ENCODE measurements around the gene SLC25A42. TPM values are rescaled to one million over a fixed set of nuclear protein-coding genes. Genes with fewer than 3 reads are reported as not detected.

Gene SLC25A42
- total and polyA plus RNA-seq, 2 of the 13 experiments (the other 11 are each of a cell fraction or from before 2014, with no cell fraction given) = 12.8 to 18.3 TPM

DNA sequence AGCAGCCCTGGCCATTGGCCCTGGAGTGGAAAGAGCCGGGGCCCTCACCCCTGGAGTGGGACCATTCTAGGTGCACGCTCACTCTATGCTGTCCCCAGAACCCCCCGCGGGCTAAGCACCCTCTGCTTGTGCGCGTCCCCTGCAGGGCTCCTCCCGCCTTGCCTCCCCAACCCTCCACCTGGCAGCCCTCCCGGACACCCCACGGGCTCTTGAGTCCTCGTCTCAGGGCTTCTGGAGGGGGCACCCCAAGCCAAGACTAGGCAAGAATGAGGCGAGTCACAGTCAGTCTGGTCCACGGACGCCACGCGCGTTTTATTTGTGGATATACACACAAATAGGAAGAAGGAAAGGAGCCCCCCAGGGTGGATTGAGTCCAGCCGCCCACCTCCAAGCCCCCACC lies 81.5 kb downstream of the SLC25A42 start:
- Histone ChIP-seq H3K36me3 (replicated peaks in 1 of 2; ENCODE audit: control insufficient read depth in 1 of 2, insufficient read depth in 2 of 2, low read length in 2 of 2) (peaks cover 2 to 11% of the 10 kb centered on the region in 2 experiments; a peak in 3 of 5 replicates), H3K4me1 (ENCODE audit: insufficient read depth, low read length) (no peaks in the 10 kb centered on the region), H3K27me3 (ENCODE audit: control insufficient read depth in 1 of 2, insufficient read depth in 2 of 2, low read length in 2 of 2) (no peaks in the 10 kb centered on the region), H3K4me3 (replicated peaks in 1 of 3; ENCODE audit: insufficient read depth in 1 of 3, low read depth in 2 of 3, low read length in 3 of 3) (no peak overlapping the region), H3K79me2 (ENCODE audit: insufficient read depth, low read length) (no peaks in the 10 kb centered on the region), H3K9me3 (ENCODE audit: low read length) (no peaks in the 10 kb centered on the region), H2AFZ (ENCODE audit: low read length) (no peak overlapping the region), H3K27ac (ENCODE audit: extremely low read length, insufficient read depth, low read length) (no peak overlapping the region), H3K4me2 (ENCODE audit: low read depth, low read length) (no peak overlapping the region), H4K20me1 (ENCODE audit: insufficient read depth, low read length) (no peaks in the 10 kb centered on the region), H3K9ac (ENCODE audit: insufficient read depth, low read depth, low read length) (no peak overlapping the region)
- DNase-seq (ENCODE audit: low spot score) (no peak), FAIRE-seq (no peak), ATAC-seq (no peak)
- ChIA-PET POLR2A (interaction anchor here (1.1 kb wide), 1 partner anchor 25 kb away, joined by 3 read pairs; the partner anchor contains the start of gene MEF2B), CTCF (ENCODE audit: low intra/inter-chr PET ratio, low total read pairs) (interaction anchor here (0.8 to 5.0 kb wide), 3 partner anchors 26 to 216 kb away, joined by 4 to 88 read pairs (median 6); no protein-coding TSS in a partner anchor)
- no peak for TF ChIP-seq DNMT1 (CRISPR knock-in tag; IDR thresholded peaks at IDR 0.05)
- TF ChIP-seq MXD1 (CRISPR knock-in tag; IDR thresholded peaks at IDR 0.05) = no peak
- TF ChIP-seq ATRX (CRISPR knock-in tag; IDR thresholded peaks at IDR 0.05; ENCODE audit: borderline replicate concordance) = no peak
- no TSS peak for BruUV-seq (replicated peaks)
- in situ Hi-C loops (cut with HindIII; ENCODE audit: extremely low pct_ligation_motif_present, low pct_unique_long_range_greater_than_20kb) = no loop called here
- intact Hi-C loops (cut with micrococcal nuclease; ENCODE audit: unreplicated experiment) = no loop called here
- WGBS (ENCODE audit: low lambda C conversion rate) = 84% methylated on average over 16 of the region's 17 CpGs

- POLR2A ChIA-PET = interaction anchor here (1.1 kb wide), 1 partner anchor 24 kb away, joined by 3 read pairs; the partner anchor contains the start of gene MEF2B
- no peak overlapping the region for H3K4me2 ChIP-seq (ENCODE audit: low read depth, low read length)
- DNase-seq (ENCODE audit: low spot score) = peak; percentile 35
- TF ChIP-seq, protein P1, sequence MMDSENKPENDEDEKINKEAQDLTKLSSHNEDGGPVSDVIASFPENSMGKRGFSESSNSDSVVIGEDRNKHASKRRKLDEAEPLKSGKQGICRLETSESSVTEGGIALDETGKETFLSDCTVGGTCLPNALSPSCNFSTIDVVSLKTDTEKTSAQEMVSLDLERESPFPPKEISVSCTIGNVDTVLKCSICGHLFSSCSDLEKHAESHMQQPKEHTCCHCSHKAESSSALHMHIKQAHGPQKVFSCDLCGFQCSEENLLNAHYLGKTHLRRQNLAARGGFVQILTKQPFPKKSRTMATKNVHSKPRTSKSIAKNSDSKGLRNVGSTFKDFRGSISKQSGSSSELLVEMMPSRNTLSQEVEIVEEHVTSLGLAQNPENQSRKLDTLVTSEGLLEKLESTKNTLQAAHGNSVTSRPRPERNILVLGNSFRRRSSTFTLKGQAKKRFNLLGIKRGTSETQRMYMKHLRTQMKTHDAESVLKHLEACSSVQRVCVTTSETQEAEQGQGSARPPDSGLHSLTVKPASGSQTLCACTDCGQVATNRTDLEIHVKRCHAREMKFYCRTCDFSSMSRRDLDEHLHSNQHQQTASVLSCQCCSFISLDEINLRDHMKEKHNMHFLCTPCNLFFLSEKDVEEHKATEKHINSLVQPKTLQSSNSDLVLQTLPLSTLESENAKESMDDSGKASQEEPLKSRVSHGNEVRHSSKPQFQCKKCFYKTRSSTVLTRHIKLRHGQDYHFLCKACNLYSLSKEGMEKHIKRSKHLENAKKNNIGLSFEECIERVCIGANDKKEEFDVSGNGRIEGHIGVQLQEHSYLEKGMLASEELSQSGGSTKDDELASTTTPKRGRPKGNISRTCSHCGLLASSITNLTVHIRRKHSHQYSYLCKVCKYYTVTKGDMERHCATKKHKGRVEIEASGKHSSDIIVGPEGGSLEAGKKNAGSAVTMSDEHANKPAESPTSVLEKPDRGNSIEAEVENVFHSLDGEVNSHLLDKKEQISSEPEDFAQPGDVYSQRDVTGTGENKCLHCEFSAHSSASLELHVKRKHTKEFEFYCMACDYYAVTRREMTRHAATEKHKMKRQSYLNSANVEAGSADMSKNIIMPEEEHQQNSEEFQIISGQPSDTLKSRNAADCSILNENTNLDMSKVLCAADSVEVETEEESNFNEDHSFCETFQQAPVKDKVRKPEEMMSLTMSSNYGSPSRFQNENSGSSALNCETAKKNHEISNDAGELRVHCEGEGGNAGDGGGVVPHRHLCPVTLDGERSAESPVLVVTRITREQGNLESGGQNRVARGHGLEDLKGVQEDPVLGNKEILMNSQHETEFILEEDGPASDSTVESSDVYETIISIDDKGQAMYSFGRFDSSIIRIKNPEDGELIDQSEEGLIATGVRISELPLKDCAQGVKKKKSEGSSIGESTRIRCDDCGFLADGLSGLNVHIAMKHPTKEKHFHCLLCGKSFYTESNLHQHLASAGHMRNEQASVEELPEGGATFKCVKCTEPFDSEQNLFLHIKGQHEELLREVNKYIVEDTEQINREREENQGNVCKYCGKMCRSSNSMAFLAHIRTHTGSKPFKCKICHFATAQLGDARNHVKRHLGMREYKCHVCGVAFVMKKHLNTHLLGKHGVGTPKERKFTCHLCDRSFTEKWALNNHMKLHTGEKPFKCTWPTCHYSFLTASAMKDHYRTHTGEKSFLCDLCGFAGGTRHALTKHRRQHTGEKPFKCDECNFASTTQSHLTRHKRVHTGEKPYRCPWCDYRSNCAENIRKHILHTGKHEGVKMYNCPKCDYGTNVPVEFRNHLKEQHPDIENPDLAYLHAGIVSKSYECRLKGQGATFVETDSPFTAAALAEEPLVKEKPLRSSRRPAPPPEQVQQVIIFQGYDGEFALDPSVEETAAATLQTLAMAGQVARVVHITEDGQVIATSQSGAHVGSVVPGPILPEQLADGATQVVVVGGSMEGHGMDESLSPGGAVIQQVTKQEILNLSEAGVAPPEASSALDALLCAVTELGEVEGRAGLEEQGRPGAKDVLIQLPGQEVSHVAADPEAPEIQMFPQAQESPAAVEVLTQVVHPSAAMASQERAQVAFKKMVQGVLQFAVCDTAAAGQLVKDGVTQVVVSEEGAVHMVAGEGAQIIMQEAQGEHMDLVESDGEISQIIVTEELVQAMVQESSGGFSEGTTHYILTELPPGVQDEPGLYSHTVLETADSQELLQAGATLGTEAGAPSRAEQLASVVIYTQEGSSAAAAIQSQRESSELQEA (CRISPR knock-in tag; IDR thresholded peaks at IDR 0.05; ENCODE audit: not compliant biosample characterization) = no peak
- TF ChIP-seq ZNF792 (CRISPR knock-in tag; IDR thresholded peaks at IDR 0.05) = no peak
Observed at GRCh38 chr19:19145684-19146608, 82.2 kb downstream of the SLC25A42 start.

More at GRCh38 chr19:19145684-19146608, 82.2 kb downstream of the SLC25A42 start:
- Histone ChIP-seq H3K9me3 (ENCODE audit: low read length) (no peaks in the 10 kb centered on the region), H3K79me2 (ENCODE audit: insufficient read depth, low read length) (no peaks in the 10 kb centered on the region), H2AFZ (ENCODE audit: low read length) (no peak overlapping the region), H3K4me1 (ENCODE audit: insufficient read depth, low read length) (no peaks in the 10 kb centered on the region), H3K27ac (ENCODE audit: extremely low read length, insufficient read depth, low read length) (no peak overlapping the region), H4K20me1 (ENCODE audit: insufficient read depth, low read length) (no peaks in the 10 kb centered on the region), H3K4me3 (replicated peaks in 1 of 3; ENCODE audit: insufficient read depth in 1 of 3, low read depth in 2 of 3, low read length in 3 of 3) (no peak overlapping the region), H3K9ac (ENCODE audit: insufficient read depth, low read depth, low read length) (no peak overlapping the region), H3K27me3 (ENCODE audit: control insufficient read depth in 1 of 2, insufficient read depth in 2 of 2, low read length in 2 of 2) (no peaks in the 10 kb centered on the region), H3K36me3 (replicated peaks in 1 of 2; ENCODE audit: control insufficient read depth in 1 of 2, insufficient read depth in 2 of 2, low read length in 2 of 2) (peaks cover 2 to 11% of the 10 kb centered on the region in 2 experiments; a peak in 3 of 5 replicates)
- FAIRE-seq = no peak
- CTCF ChIA-PET (ENCODE audit: low intra/inter-chr PET ratio, low total read pairs) = interaction anchor here (0.8 to 5.0 kb wide), 3 partner anchors 26 to 215 kb away, joined by 4 to 88 read pairs (median 6); no protein-coding TSS in a partner anchor
- BruUV-seq (replicated peaks) = no TSS peak
- intact Hi-C loops (cut with micrococcal nuclease; ENCODE audit: unreplicated experiment) = loop anchor here (1.0 kb wide), 1 partner anchor 29 kb away; no protein-coding TSS in a partner anchor
- peak; percentile 83 for ATAC-seq
- in situ Hi-C loops (cut with HindIII; ENCODE audit: extremely low pct_ligation_motif_present, low pct_unique_long_range_greater_than_20kb) = no loop called here
- 59% methylated on average over 25 of the region's 47 CpGs for WGBS (ENCODE audit: low lambda C conversion rate)

All from HepG2 (cell line).